Endothelial cell of umbilical vein (primary cell): Measurements from ENCODE around the gene CMTM7. TPM values are rescaled to one million over a fixed set of nuclear protein-coding genes. Genes with fewer than 3 reads are reported as not detected.

ENCODE experiments used
- BruUV-seq: library from RNA; stranded (reverse); fragments of 400-500 nt; replicated peaks from 2 replicates; lab custom pipeline; 2021; lab: Mats Ljungman, UMichigan
- CTCF ChIA-PET: fragments of 300-600, 350-600 bp; sonication (Branson Sonifier 250); formaldehyde crosslinking; loops from one replicate; lab custom pipeline; 2021; ENCODE audit warnings: antibody characterized with exemption, inconsistent platforms; lab: Charles Lee
- POLR2A ChIA-PET: fragments of 300-600, 350-600 bp; sonication (Branson Sonifier 250); formaldehyde crosslinking; loops from one replicate; lab custom pipeline; 2021; ENCODE audit warnings: antibody characterized with exemption, inconsistent platforms; lab: Charles Lee
- DNase-seq: peaks from one replicate; pipeline ENCODE4 v3.0.0-alpha.2; 2011; ENCODE audit warnings: low read depth, low spot score
- FAIRE-seq: peaks from 2 replicates; lab custom pipeline; 2011; peaks lifted over from hg19 to GRCh38; lab: Jason Lieb, UNC
- H2AFZ ChIP-seq: 2 replicates; pipeline ENCODE4 v1.6.0; 2012; ENCODE audit warnings: low read depth, low read length, control low read depth, inconsistent platforms
- H3K27ac ChIP-seq: 2 replicates; pipeline ENCODE4 v1.5.1; 2011; ENCODE audit warnings: low read depth, mild to moderate bottlenecking, control low read depth, low read length, moderate library complexity; ENCODE audit not compliant: insufficient read depth
- H3K27me3 ChIP-seq, 2 experiments: 2 replicates each; pipeline versions ENCODE4 v1.6.0 to v1.6.1; 2011; ENCODE audit warnings: low read length in 2 of 2, mixed read lengths in 1 of 2; ENCODE audit not compliant: control insufficient read depth in 2 of 2, insufficient read depth in 2 of 2
- H3K36me3 ChIP-seq, 2 experiments: 2 replicates in 1 of 2; 3 replicates in 1 of 2; pipeline ENCODE4 v1.5.1; 2011; ENCODE audit warnings: low read length in 2 of 2, mild to moderate bottlenecking in 1 of 2, moderate library complexity in 1 of 2; ENCODE audit not compliant: control insufficient read depth in 2 of 2, insufficient read depth in 2 of 2; ENCODE audit errors: extremely low read depth in 1 of 2
- H3K4me1 ChIP-seq: 3 replicates; pipeline ENCODE4 v1.5.1; 2011; ENCODE audit warnings: mild to moderate bottlenecking, low read length; ENCODE audit not compliant: control insufficient read depth, insufficient read depth; ENCODE audit errors: extremely low read depth
- H3K4me2 ChIP-seq: 2 replicates; pipeline ENCODE4 v1.6.1; 2011; ENCODE audit warnings: low read length, control low read depth, mixed read lengths; ENCODE audit not compliant: insufficient read depth
- H3K4me3 ChIP-seq, 3 experiments: fragments of 200-600 bp in 1 of 3; sonication (generic), shearing (Covaris generic) in 1 of 3; replicated peaks in 1 of 3; 2 replicates each; pipeline ENCODE4 v1.5.1; 2011 to 2016; ENCODE audit warnings: control low read depth in 3 of 3, low read length in 3 of 3, mild to moderate bottlenecking in 2 of 3, inconsistent platforms in 1 of 3, low read depth in 1 of 3, moderate library complexity in 1 of 3; ENCODE audit not compliant: insufficient read depth in 1 of 3
- H3K79me2 ChIP-seq: 2 replicates; pipeline ENCODE4 v1.6.0; 2012; ENCODE audit warnings: low read length, inconsistent platforms; ENCODE audit not compliant: control insufficient read depth, insufficient read depth
- H3K9ac ChIP-seq: replicated peaks from 2 replicates; pipeline ENCODE3; 2011; ENCODE audit warnings: low read length, control low read depth; ENCODE audit not compliant: insufficient read depth; ENCODE audit errors: extremely low read depth
- H3K9me1 ChIP-seq: replicated peaks from 3 replicates; pipeline ENCODE4 v1.6.0; 2011; ENCODE audit warnings: mild to moderate bottlenecking, low read length; ENCODE audit not compliant: control insufficient read depth, insufficient read depth; ENCODE audit errors: extremely low read depth
- H3K9me3 ChIP-seq: replicated peaks from 2 replicates; pipeline ENCODE4 v1.5.1; 2012; ENCODE audit warnings: low read length, inconsistent platforms; ENCODE audit not compliant: control insufficient read depth, insufficient read depth
- H4K20me1 ChIP-seq: replicated peaks from 2 replicates; pipeline ENCODE3; 2011; ENCODE audit warnings: mild to moderate bottlenecking, low read length; ENCODE audit not compliant: control insufficient read depth, insufficient read depth; ENCODE audit errors: extremely low read depth
- CTCF ChIP-seq, 2 donors: IDR thresholded peaks; 1 replicate in 1 of 2; 2 replicates in 1 of 2; pipeline ENCODE4 v1.5.1; 2011; ENCODE audit warnings: low read length in 2 of 2, mild to moderate bottlenecking in 2 of 2, moderate library complexity in 2 of 2, control low read depth in 1 of 2, inconsistent platforms in 1 of 2, low read depth in 1 of 2; ENCODE audit not compliant: insufficient read depth in 1 of 2; ENCODE audit errors: extremely low read depth in 1 of 2
- EZH2 ChIP-seq: IDR thresholded peaks from 2 replicates; pipeline ENCODE4 v1.6.1; 2012; ENCODE audit warnings: borderline replicate concordance, low read depth, mild to moderate bottlenecking, moderate library complexity, low read length, inconsistent platforms; ENCODE audit not compliant: severe bottlenecking
- FOS ChIP-seq: IDR thresholded peaks from 2 replicates; pipeline ENCODE4 v1.6.1; 2011; ENCODE audit warnings: mild to moderate bottlenecking, low read length, moderate library complexity, borderline replicate concordance; ENCODE audit not compliant: insufficient read depth
- GATA2 ChIP-seq: IDR thresholded peaks from 2 replicates; pipeline ENCODE4 v1.7.0; 2011; ENCODE audit warnings: low read depth, mild to moderate bottlenecking, moderate library complexity, mixed read lengths, low read length; ENCODE audit not compliant: insufficient read length, insufficient read depth
- JUN ChIP-seq: IDR thresholded peaks from 2 replicates; pipeline ENCODE4 v1.6.1; 2011; ENCODE audit warnings: borderline replicate concordance, low read depth; ENCODE audit not compliant: insufficient read length, insufficient read depth
- MAX ChIP-seq: IDR thresholded peaks from 2 replicates; pipeline ENCODE4 v1.6.1; 2011; ENCODE audit not compliant: insufficient read depth, insufficient read length
- MYC ChIP-seq: IDR thresholded peaks from one replicate; pipeline ENCODE4 v1.6.1; 2011; ENCODE audit warnings: mild to moderate bottlenecking, low read depth, low read length
- POLR2A ChIP-seq: IDR thresholded peaks from 2 replicates; pipeline ENCODE4 v1.6.1; 2012; ENCODE audit warnings: low read depth, mild to moderate bottlenecking, control low read depth, low read length
- POLR2AphosphoS5 ChIP-seq: IDR thresholded peaks from 2 replicates; pipeline ENCODE4 v1.6.1; 2012; ENCODE audit warnings: low read depth, mild to moderate bottlenecking, control low read depth, low read length, moderate library complexity; ENCODE audit not compliant: insufficient read depth
- dilution Hi-C: fragments of 300-500 bp; cut with MboI; formaldehyde crosslinking; loops from one replicate; pipeline ENCODE4 v1.15.0; 2019; ENCODE audit warnings: low sequenced_read_pairs; ENCODE audit not compliant: extremely low pct_ligation_motif_present
- intact Hi-C: fragments of 100-400 bp; cut with micrococcal nuclease; formaldehyde crosslinking; loops from one replicate; pipeline ENCODE4 v1.10.0; 2022
- polyA plus RNA-seq, 4 experiments: library from polyadenylated mRNA; depleted of rRNA in 3 of 4; stranded (reverse) in 3 of 4; unstranded in 1 of 4; fragments of >200 nt; gene quantifications; 2 replicates each; pipeline versions ENCODE4 v1.2.1 to v1.2.3, GENCODE V29; 2011 to 2012; ENCODE audit warnings: missing spikeins in 1 of 4
- total RNA-seq: library from RNA; stranded (reverse); gene quantifications from 2 replicates; pipeline ENCODE4 v1.2.3, GENCODE V29; 2021

The CMTM7 gene
- total and polyA plus RNA-seq, 2 donors (not counting 3 experiments of a cell fraction or from before 2014, with no cell fraction given) = 44.7 to 88.5 TPM

DNA sequence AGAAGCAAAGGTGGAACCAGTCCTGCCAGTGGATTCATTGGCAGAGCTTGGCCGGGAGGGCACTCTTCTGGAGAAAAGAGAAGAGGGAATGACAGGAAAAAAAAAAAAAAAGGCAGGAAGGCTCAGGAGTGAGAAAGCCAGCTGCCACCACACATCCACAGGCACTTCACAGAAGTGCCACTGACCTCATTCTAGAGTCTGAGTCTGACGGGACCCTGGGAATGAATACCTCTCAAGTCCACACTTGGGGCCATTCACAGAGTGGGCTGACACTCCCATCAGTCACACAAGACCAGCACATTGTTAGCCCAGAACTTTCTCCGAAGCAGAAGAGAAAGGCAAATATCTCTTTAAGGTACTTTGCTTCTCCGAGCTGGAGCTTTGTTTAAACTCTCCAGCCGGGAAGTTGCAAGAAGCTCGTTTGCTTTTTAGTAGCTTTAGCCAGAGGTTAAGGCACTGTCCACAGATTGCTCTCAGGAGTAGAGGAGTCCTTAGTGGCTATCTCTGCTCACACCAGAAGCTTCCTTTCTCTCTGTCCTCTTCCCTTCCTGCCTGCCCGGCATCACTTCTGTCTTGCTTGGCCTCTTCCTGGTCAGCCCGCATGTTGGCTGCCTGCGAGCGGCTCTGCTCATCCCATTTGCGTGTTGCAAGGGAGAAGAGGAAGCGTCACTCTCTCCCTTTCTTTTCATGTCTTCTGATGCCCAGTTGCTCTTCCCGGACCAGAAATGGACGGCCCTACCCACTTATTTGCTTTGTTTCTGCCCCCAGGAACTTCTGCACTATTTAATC, 57.2 kb downstream of the CMTM7 start:
- FAIRE-seq = no peak
- POLR2A ChIA-PET = no interaction called here

More for the DNA sequence above, 57.2 kb downstream of the CMTM7 start:
- Histone ChIP-seq H3K36me3 (peaks cover 3 to 19% of the 10 kb centered on the region in 2 experiments), H3K9me3 (no peaks in the 10 kb centered on the region), H3K4me1 (peaks cover 5% of the 10 kb centered on the region), H3K27ac (no peak overlapping the region), H3K4me2 (no peak overlapping the region), H3K4me3 (no peak overlapping the region), H4K20me1 (no peaks in the 10 kb centered on the region), H2AFZ (no peak overlapping the region), H3K79me2 (peaks cover 26% of the 10 kb centered on the region), H3K27me3 (no peaks in the 10 kb centered on the region), H3K9ac (no peak overlapping the region), H3K9me1 (no peaks in the 10 kb centered on the region)
- CTCF ChIA-PET = interaction anchor here (0.8 to 1.7 kb wide), 3 partner anchors 9 to 74 kb away, joined by 3 to 7 read pairs (median 5); no protein-coding TSS in a partner anchor
- intact Hi-C loops = no loop called here
- dilution Hi-C loops = no loop called here
- TF ChIP-seq POLR2AphosphoS5 = no peak
- TF ChIP-seq GATA2 = no peak
- TF ChIP-seq FOS = no peak
- no peak for TF ChIP-seq MAX
- TF ChIP-seq EZH2 = no peak
- no peak for TF ChIP-seq POLR2A
- no peak for TF ChIP-seq JUN
- TF ChIP-seq CTCF (IDR thresholded peaks at IDR 0.05; ENCODE audit: extremely low read depth in 1 of 2, insufficient read depth in 1 of 2, low read depth in 1 of 2, low read length in 2 of 2) = no peak
- TF ChIP-seq MYC = no peak
- BruUV-seq = no TSS peak
- DNase-seq = no peak
